ENCODE measurements around the gene LYPD3. TPM values are rescaled to one million over a fixed set of nuclear protein-coding genes. Genes with fewer than 3 reads are reported as not detected.
"Not testable (repeated sequence)": the region's sequence is repeated elsewhere in the genome, so short reads cannot be mapped to it uniquely, and the experiment has no call there.

LYPD3 gene
- total RNA-seq, 1 donor from 2014 or later = 0.24 TPM

DNA sequence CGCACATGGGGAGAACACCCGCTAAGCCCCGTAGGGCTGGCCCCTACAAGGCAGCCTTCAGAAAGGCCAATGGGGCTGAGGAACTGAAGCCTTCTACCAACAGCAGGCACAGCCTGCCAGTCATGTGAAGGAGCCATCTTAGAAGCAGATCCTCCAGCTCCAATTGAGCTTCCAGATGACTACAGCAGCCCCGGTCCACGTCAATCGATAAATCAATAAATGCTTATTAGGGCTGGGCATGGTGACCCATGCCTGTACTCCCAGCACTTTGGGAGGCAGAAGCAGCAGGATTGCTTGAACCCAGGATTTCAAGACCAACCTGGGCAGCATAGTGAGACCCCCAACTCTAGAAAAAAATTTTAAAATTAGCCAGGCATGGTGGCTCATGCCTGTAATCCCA lies 27.7 kb downstream of the LYPD3 start:
- Histone ChIP-seq H3K4me3 (no peak overlapping the region), H4K20me1 (ENCODE audit: low read depth) (no peaks in the 10 kb centered on the region), H3K79me2 (ENCODE audit: low read depth) (no peaks in the 10 kb centered on the region), H3K4me1 (no peaks in the 10 kb centered on the region), H3K9me3 (ENCODE audit: low read depth) (no peaks in the 10 kb centered on the region), H3K4me2 (no peak overlapping the region), H3K27ac (no peak overlapping the region), H3K9ac (no peak overlapping the region), H3K27me3 (no peaks in the 10 kb centered on the region), H2AFZ (replicated peaks) (no peak overlapping the region), H3F3A (ENCODE audit: low read depth) (no peaks in the 10 kb centered on the region), H3K36me3 (no peaks in the 10 kb centered on the region)
- H3K27me3 Mint-ChIP-seq (ENCODE audit: insufficient read depth, low read depth) = peaks cover 6% of the 10 kb centered on the region
- H3K36me3 Mint-ChIP-seq = no peaks in the 10 kb centered on the region
- no peak for TF ChIP-seq EZH2phosphoT487 (IDR thresholded peaks at IDR 0.05)
- no peaks in the 10 kb centered on the region for H3K9me3 Mint-ChIP-seq
- H3K4me1 Mint-ChIP-seq = no peaks in the 10 kb centered on the region
- DNase-seq (ENCODE audit: low spot score) = no peak
- H3K27ac Mint-ChIP-seq = no peak overlapping the region
- H3K4me3 Mint-ChIP-seq = no peak overlapping the region

DNA sequence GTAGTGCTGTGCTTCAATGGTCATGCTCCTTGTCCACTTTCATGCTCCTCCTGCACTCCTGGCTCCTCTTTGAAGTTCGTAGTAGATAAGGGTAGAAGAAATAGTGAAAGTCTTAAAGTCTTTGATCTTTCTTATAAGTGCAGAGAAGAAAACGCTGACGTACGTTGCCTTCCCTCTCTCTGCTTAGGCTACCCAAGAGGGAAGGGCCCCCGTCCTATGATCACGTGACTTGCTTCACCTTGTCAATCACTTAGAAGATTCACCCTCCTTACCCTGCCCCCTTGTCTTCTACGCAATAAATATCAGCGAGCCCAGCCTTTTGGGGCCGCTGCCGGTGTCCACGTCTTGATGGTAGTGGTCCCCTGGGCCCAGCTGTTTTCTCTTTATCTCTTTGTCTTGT lies 28.1 kb downstream of the LYPD3 start:
- not testable (repeated sequence) for H3K27me3 Mint-ChIP-seq (ENCODE audit: insufficient read depth, low read depth); H3K4me2 ChIP-seq; H3K9me3 Mint-ChIP-seq

DNA sequence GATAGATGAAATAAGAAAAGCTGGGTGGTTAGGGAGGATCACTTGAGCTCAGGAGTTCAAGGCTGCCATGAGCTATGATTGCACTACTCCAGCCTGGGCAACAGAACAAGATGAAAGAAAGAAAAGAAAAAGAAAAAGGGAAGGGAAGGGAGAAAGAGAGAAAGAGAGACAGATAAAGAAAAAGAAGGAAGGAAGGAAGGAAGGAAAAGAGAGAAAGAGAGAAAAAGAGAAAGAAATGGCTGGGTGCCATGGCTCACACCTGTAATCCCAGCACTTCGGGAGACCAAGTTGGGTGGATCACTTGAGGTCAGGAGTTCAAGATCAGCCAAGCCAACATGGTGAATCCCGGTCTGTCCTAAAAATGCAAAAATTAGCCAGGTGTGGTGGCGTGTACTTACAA lies 29.6 kb downstream of the LYPD3 start:
- Histone ChIP-seq H3K9me3 (ENCODE audit: low read depth) (no peaks in the 10 kb centered on the region), H3K27ac (no peak overlapping the region), H3F3A (ENCODE audit: low read depth) (no peaks in the 10 kb centered on the region), H3K36me3 (no peaks in the 10 kb centered on the region), H4K20me1 (ENCODE audit: low read depth) (no peaks in the 10 kb centered on the region), H3K4me1 (no peaks in the 10 kb centered on the region), H3K4me3 (no peak overlapping the region), H3K27me3 (no peaks in the 10 kb centered on the region), H3K79me2 (ENCODE audit: low read depth) (no peaks in the 10 kb centered on the region), H3K9ac (no peak overlapping the region), H2AFZ (replicated peaks) (no peak overlapping the region), H3K4me2 (no peak overlapping the region)
- H3K27me3 Mint-ChIP-seq (ENCODE audit: insufficient read depth, low read depth) = peaks cover 6% of the 10 kb centered on the region
- H3K4me1 Mint-ChIP-seq = no peaks in the 10 kb centered on the region
- H3K36me3 Mint-ChIP-seq = no peaks in the 10 kb centered on the region
- no peak for DNase-seq (ENCODE audit: low spot score)
- no peak overlapping the region for H3K27ac Mint-ChIP-seq
- TF ChIP-seq, protein P1, sequence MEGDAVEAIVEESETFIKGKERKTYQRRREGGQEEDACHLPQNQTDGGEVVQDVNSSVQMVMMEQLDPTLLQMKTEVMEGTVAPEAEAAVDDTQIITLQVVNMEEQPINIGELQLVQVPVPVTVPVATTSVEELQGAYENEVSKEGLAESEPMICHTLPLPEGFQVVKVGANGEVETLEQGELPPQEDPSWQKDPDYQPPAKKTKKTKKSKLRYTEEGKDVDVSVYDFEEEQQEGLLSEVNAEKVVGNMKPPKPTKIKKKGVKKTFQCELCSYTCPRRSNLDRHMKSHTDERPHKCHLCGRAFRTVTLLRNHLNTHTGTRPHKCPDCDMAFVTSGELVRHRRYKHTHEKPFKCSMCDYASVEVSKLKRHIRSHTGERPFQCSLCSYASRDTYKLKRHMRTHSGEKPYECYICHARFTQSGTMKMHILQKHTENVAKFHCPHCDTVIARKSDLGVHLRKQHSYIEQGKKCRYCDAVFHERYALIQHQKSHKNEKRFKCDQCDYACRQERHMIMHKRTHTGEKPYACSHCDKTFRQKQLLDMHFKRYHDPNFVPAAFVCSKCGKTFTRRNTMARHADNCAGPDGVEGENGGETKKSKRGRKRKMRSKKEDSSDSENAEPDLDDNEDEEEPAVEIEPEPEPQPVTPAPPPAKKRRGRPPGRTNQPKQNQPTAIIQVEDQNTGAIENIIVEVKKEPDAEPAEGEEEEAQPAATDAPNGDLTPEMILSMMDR (IDR thresholded peaks at IDR 0.05) = no peak
- TF ChIP-seq EZH2 (IDR thresholded peaks at IDR 0.05) = no peak
- no peak for TF ChIP-seq EZH2phosphoT487 (IDR thresholded peaks at IDR 0.05)
- no peak overlapping the region for H3K4me3 Mint-ChIP-seq
- H3K9me3 Mint-ChIP-seq = no peaks in the 10 kb centered on the region

More for the DNA sequence above, 28.1 kb downstream of the LYPD3 start:
- not testable (repeated sequence) for H3K4me3 ChIP-seq; H3K9me3 ChIP-seq (ENCODE audit: low read depth); H3K4me1 ChIP-seq; H3K27me3 ChIP-seq; H3K27ac Mint-ChIP-seq; H3K36me3 Mint-ChIP-seq; H2AFZ ChIP-seq (replicated peaks); DNase-seq (ENCODE audit: low spot score); H3K4me3 Mint-ChIP-seq; H3K4me1 Mint-ChIP-seq; H3K27ac ChIP-seq; H3K79me2 ChIP-seq (ENCODE audit: low read depth); H3K9ac ChIP-seq; H4K20me1 ChIP-seq (ENCODE audit: low read depth); H3F3A ChIP-seq (ENCODE audit: low read depth); H3K36me3 ChIP-seq

DNA sequence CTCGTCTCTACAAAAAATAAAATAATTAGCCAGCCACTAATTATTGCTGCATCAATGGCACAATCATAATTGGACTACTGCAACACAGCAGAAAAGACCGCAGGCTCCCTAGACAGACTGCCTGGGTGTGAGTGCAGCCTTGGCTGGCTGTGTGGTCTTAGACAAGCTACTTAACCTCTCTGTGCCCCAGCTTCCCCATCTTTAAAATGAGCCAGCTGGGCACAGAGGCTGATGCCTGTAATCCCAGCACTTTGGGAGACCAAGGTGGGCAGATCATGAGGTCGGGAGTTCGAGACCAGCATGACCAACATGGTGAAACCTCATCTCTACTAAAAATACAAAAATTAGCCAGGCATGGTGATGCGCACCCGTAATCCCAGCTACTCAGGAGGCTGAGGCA lies 31.7 kb downstream of the LYPD3 start:
- Histone ChIP-seq H3K4me1 (no peaks in the 10 kb centered on the region), H3K9ac (no peak overlapping the region), H3K4me3 (no peak overlapping the region), H3K36me3 (no peaks in the 10 kb centered on the region), H3K9me3 (ENCODE audit: low read depth) (no peaks in the 10 kb centered on the region), H3K79me2 (ENCODE audit: low read depth) (no peaks in the 10 kb centered on the region), H3K27me3 (no peaks in the 10 kb centered on the region), H3F3A (ENCODE audit: low read depth) (no peaks in the 10 kb centered on the region), H4K20me1 (ENCODE audit: low read depth) (no peaks in the 10 kb centered on the region), H3K27ac (no peak overlapping the region), H3K4me2 (no peak overlapping the region), H2AFZ (replicated peaks) (no peak overlapping the region)
- Mint-ChIP-seq H3K27ac (no peak overlapping the region), H3K36me3 (no peaks in the 10 kb centered on the region), H3K4me3 (no peak overlapping the region), H3K9me3 (no peaks in the 10 kb centered on the region), H3K4me1 (no peaks in the 10 kb centered on the region), H3K27me3 (ENCODE audit: insufficient read depth, low read depth) (peaks cover 6% of the 10 kb centered on the region)
- no peak for DNase-seq (ENCODE audit: low spot score)
- TF ChIP-seq, protein P1 (IDR thresholded peaks at IDR 0.05) = no peak
- TF ChIP-seq EZH2 (IDR thresholded peaks at IDR 0.05) (no peak), EZH2phosphoT487 (IDR thresholded peaks at IDR 0.05) (no peak)

Data from neural progenitor cell (in vitro differentiated cells).